Smooth muscle cell (in vitro differentiated cells): ENCODE data around the gene SPOPL. TPM values are rescaled to one million over a fixed set of nuclear protein-coding genes. Genes with fewer than 3 reads are reported as not detected.
"Not testable (repeated sequence)": the region's sequence is repeated elsewhere in the genome, so short reads cannot be mapped to it uniquely, and the experiment has no call there.

Experiments used
- DNase-seq: peaks from one replicate; lab custom pipeline; 2025; ENCODE audit not compliant: unreplicated experiment; lab: John Stamatoyannopoulos, UW
- H2AFZ ChIP-seq: fragments of 200-600 bp; sonication (generic); 2 replicates; pipeline ENCODE4 v1.6.0; 2016; ENCODE audit warnings: antibody characterized with exemption, low read depth, mild to moderate bottlenecking
- H3F3A ChIP-seq: fragments of 200-600 bp; sonication (generic); 2 replicates; pipeline ENCODE4 v1.6.0; 2017; ENCODE audit warnings: antibody characterized with exemption, low read depth
- H3K27ac ChIP-seq: fragments of 200-600 bp; sonication (generic); 2 replicates; pipeline ENCODE4 v1.5.1; 2016; ENCODE audit warnings: low read depth, mild to moderate bottlenecking
- H3K27me3 ChIP-seq: fragments of 200-600 bp; sonication (generic); 2 replicates; pipeline ENCODE4 v1.6.1; 2016; ENCODE audit warnings: low read depth, mild to moderate bottlenecking
- H3K36me3 ChIP-seq: fragments of 200-600 bp; sonication (generic); 2 replicates; pipeline ENCODE4 v1.5.1; 2016; ENCODE audit warnings: low read depth
- H3K4me1 ChIP-seq: fragments of 200-600 bp; sonication (generic); 2 replicates; pipeline ENCODE4 v1.5.1; 2016; ENCODE audit warnings: low read depth
- H3K4me2 ChIP-seq: fragments of 200-600 bp; sonication (generic); 2 replicates; pipeline ENCODE4 v1.6.0; 2016; ENCODE audit warnings: mild to moderate bottlenecking
- H3K4me3 ChIP-seq: fragments of 200-600 bp; sonication (generic); 2 replicates; pipeline ENCODE4 v1.5.1; 2016; ENCODE audit warnings: mild to moderate bottlenecking
- H3K79me2 ChIP-seq: fragments of 200-600 bp; sonication (generic); 2 replicates; pipeline ENCODE4 v1.6.0; 2016; ENCODE audit warnings: low read depth, mild to moderate bottlenecking
- H3K9ac ChIP-seq: fragments of 200-600 bp; sonication (generic); 2 replicates; pipeline ENCODE4 v1.6.0; 2016; ENCODE audit warnings: low read depth
- H3K9me3 ChIP-seq: fragments of 200-600 bp; sonication (generic); replicated peaks from 2 replicates; pipeline ENCODE4 v1.5.1; 2016; ENCODE audit warnings: low read depth
- H4K20me1 ChIP-seq: fragments of 200-600 bp; sonication (generic); 2 replicates; pipeline ENCODE4 v1.6.0; 2016; ENCODE audit warnings: low read depth
- CTCF ChIP-seq: fragments of 200-600 bp; sonication (generic); IDR thresholded peaks from 2 replicates; pipeline ENCODE4 v1.5.1; 2017; ENCODE audit warnings: borderline replicate concordance, mild to moderate bottlenecking, antibody characterized with exemption; ENCODE audit not compliant: insufficient read depth, poor library complexity, severe bottlenecking
- WGBS: methylation state at CpG from one replicate; pipeline ENCODE4 v1.1.7; 2016; ENCODE audit warnings: low lambda C conversion rate; 5-methylcytosine and 5-hydroxymethylcytosine counted together
- polyA plus RNA-seq: library from polyadenylated mRNA; unstranded; fragments of >200 nt; fragmentation: Nextera tagmentation; extraction: Ambion mirVana; gene quantifications from 2 replicates; pipeline ENCODE4 v1.2.1, GENCODE V29; 2016
- total RNA-seq: library from RNA; depleted of rRNA; stranded (reverse); fragments of >200 nt; gene quantifications from 2 replicates; pipeline ENCODE4 v1.2.3, GENCODE V29; 2014

SPOPL gene
- total and polyA plus RNA-seq, 2 experiments from 2014 or later, result 3.7 to 27.7 TPM

DNA sequence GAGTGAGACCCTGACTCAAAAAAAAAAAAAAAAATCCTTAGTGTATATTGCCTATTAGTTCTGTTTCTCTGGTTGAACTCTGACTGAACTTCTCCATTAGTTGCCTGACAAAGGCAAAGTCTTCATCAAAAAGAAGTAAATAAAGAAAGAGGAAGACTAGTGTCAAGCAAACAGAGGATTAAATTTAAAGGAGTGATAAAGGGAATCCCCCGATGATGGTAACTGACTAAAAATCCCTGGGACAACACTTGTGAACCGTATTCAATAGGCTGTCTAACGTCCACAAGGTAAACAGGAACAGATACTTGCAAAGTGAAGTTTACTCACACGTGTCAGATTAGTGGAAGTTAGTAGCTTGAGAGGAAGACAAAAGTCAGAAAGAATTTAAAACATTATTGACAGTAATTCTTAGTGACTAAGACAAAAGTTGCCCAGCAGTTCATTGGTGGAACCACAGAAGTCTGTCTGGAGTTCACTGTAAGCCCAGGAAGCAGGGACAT lies 26.2 kb upstream of the SPOPL start:
- no peaks in the 10 kb centered on the region for H3K36me3 ChIP-seq
- 46% methylated on average over 4 of the region's 4 CpGs for WGBS
- H3K27me3 ChIP-seq, result no peaks in the 10 kb centered on the region
- H3K27ac ChIP-seq, result no peak overlapping the region
- no peaks in the 10 kb centered on the region for H4K20me1 ChIP-seq
- no peak overlapping the region for H3K4me2 ChIP-seq
- no peak for TF ChIP-seq CTCF
- no peaks in the 10 kb centered on the region for H3K9me3 ChIP-seq
- H3K4me1 ChIP-seq, result no peaks in the 10 kb centered on the region
- H3F3A ChIP-seq, result no peaks in the 10 kb centered on the region
- no peak overlapping the region for H3K9ac ChIP-seq
- no peak overlapping the region for H2AFZ ChIP-seq
- H3K4me3 ChIP-seq, result no peak overlapping the region
- no peaks in the 10 kb centered on the region for H3K79me2 ChIP-seq
- no peak for DNase-seq

GRCh38 chr2:138476186-138476585 lies 25.4 kb upstream of the SPOPL start:
- H2AFZ ChIP-seq, result no peak overlapping the region
- no peak overlapping the region for H3K27ac ChIP-seq
- H3K4me2 ChIP-seq, result no peak overlapping the region
- H3K4me1 ChIP-seq, result no peaks in the 10 kb centered on the region
- no peaks in the 10 kb centered on the region for H3K27me3 ChIP-seq
- no peak overlapping the region for H3K4me3 ChIP-seq
- no peaks in the 10 kb centered on the region for H3K36me3 ChIP-seq
- H3K9ac ChIP-seq, result no peak overlapping the region
- no peaks in the 10 kb centered on the region for H3F3A ChIP-seq
- no peak for TF ChIP-seq CTCF
- no peak for DNase-seq
- H3K79me2 ChIP-seq, result no peaks in the 10 kb centered on the region
- H3K9me3 ChIP-seq, result no peaks in the 10 kb centered on the region
- H4K20me1 ChIP-seq, result no peaks in the 10 kb centered on the region

- H3K36me3 ChIP-seq, result no peaks in the 10 kb centered on the region
- no peak for DNase-seq
- no peak overlapping the region for H2AFZ ChIP-seq
- H3K4me3 ChIP-seq, result no peak overlapping the region
- H3K4me1 ChIP-seq, result no peaks in the 10 kb centered on the region
- no peaks in the 10 kb centered on the region for H3K79me2 ChIP-seq
- H3F3A ChIP-seq, result no peaks in the 10 kb centered on the region
- H3K4me2 ChIP-seq, result no peak overlapping the region
- H4K20me1 ChIP-seq, result no peaks in the 10 kb centered on the region
- H3K27me3 ChIP-seq, result no peaks in the 10 kb centered on the region
- no peak for TF ChIP-seq CTCF
- H3K27ac ChIP-seq, result no peak overlapping the region
- WGBS, result 96% methylated on average over 4 of the region's 4 CpGs
- H3K9ac ChIP-seq, result no peak overlapping the region
- H3K9me3 ChIP-seq, result no peaks in the 10 kb centered on the region
Observed at GRCh38 chr2:138476940-138477339, 24.6 kb upstream of the SPOPL start.

GRCh38 chr2:138482796-138483195 lies 18.8 kb upstream of the SPOPL start:
- H3K27me3 ChIP-seq, H2AFZ ChIP-seq, H3K4me3 ChIP-seq, H3K4me2 ChIP-seq, H4K20me1 ChIP-seq, H3F3A ChIP-seq, H3K79me2 ChIP-seq, H3K4me1 ChIP-seq, H3K36me3 ChIP-seq, DNase-seq, H3K9me3 ChIP-seq, H3K27ac ChIP-seq, H3K9ac ChIP-seq: not testable (repeated sequence)
